BLaER1 (cell line): ENCODE measurements around the gene IFIT1B.
A peak's percentile ranks its signal among the peaks of the same experiment; 100 is the strongest.

Experiments used
- H3K27ac ChIP-seq: shearing (Covaris generic); formaldehyde crosslinking; 2 replicates; pipeline ENCODE4 v1.8.1; 2022
- H3K27me3 ChIP-seq: shearing (Covaris generic); formaldehyde crosslinking; 2 replicates; pipeline ENCODE4 v1.8.1; 2022
- H3K36me3 ChIP-seq: shearing (Covaris generic); formaldehyde crosslinking; 2 replicates; pipeline ENCODE4 v1.8.1; 2022
- H3K4me1 ChIP-seq: shearing (Covaris generic); formaldehyde crosslinking; 2 replicates; pipeline ENCODE4 v1.8.1; 2022
- H3K4me2 ChIP-seq: shearing (Covaris generic); formaldehyde crosslinking; 2 replicates; pipeline ENCODE4 v1.8.1; 2022
- H3K4me3 ChIP-seq: shearing (Covaris generic); formaldehyde crosslinking; 2 replicates; pipeline ENCODE4 v1.8.1; 2022
- H3K9ac ChIP-seq: shearing (Covaris generic); formaldehyde crosslinking; 2 replicates; pipeline ENCODE4 v1.8.1; 2022
- H3K9me3 ChIP-seq: shearing (Covaris generic); formaldehyde crosslinking; 2 replicates; pipeline ENCODE4 v1.8.1; 2022
- H4K20me1 ChIP-seq: shearing (Covaris generic); formaldehyde crosslinking; 2 replicates; pipeline ENCODE4 v1.8.1; 2022
- Cebpa-rat ChIP-seq: shearing (Covaris generic); IDR thresholded peaks from 2 replicates; pipeline ENCODE4 v1.8.1; 2022

Gene IFIT1B

GRCh38 chr10:89338713-89339112 is 39.1 kb upstream of the IFIT1B start:
- Histone ChIP-seq H3K4me3 (no peak overlapping the region), H3K27me3 (no peaks in the 10 kb centered on the region), H3K4me2 (no peak overlapping the region), H3K4me1 (peaks cover 11% of the 10 kb centered on the region), H4K20me1 (no peaks in the 10 kb centered on the region), H3K36me3 (peaks cover 46% of the 10 kb centered on the region), H3K9me3 (peaks cover 13% of the 10 kb centered on the region; the same call in 1 of the 2 replicates), H3K27ac (no peak overlapping the region), H3K9ac (no peak overlapping the region)
- TF ChIP-seq Cebpa-rat = no peak

GRCh38 chr10:89339875-89340274 is 38.0 kb upstream of the IFIT1B start:
- H3K4me3 ChIP-seq = no peak overlapping the region
- peaks cover 46% of the 10 kb centered on the region for H3K36me3 ChIP-seq
- no peak overlapping the region for H3K4me2 ChIP-seq
- no peak overlapping the region for H3K9ac ChIP-seq
- H4K20me1 ChIP-seq = no peaks in the 10 kb centered on the region
- no peaks in the 10 kb centered on the region for H3K27me3 ChIP-seq
- no peaks in the 10 kb centered on the region for H3K4me1 ChIP-seq
- no peak for TF ChIP-seq Cebpa-rat
- no peak overlapping the region for H3K27ac ChIP-seq
- H3K9me3 ChIP-seq = peaks cover 13% of the 10 kb centered on the region; the same call in 1 of the 2 replicates

DNA sequence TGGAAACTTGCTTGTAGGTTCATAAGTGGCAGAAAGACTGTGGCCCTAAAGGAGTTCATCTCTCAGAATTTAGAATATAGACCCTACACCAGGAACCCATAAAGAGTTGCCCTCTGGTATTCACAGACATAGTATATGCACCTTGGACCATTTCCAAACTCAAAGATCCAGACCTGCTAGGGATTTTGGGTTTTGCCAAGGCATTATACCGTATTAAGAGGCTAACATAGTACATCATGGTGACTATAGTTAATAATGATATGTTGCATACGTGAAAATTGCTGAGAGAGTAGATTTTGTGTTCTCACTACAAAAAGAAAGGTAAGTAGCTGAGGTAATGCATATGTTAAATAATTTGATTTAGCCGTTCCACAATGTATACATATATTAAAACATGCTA is 36.2 kb upstream of the IFIT1B start:
- no peaks in the 10 kb centered on the region for H3K27me3 ChIP-seq
- H4K20me1 ChIP-seq = no peaks in the 10 kb centered on the region
- no peak overlapping the region for H3K4me2 ChIP-seq
- H3K9ac ChIP-seq = no peak overlapping the region
- H3K4me3 ChIP-seq = no peak overlapping the region
- H3K36me3 ChIP-seq = peaks cover 45% of the 10 kb centered on the region
- H3K9me3 ChIP-seq = peaks cover 13% of the 10 kb centered on the region; the same call in 1 of the 2 replicates
- peaks cover 4% of the 10 kb centered on the region for H3K4me1 ChIP-seq
- TF ChIP-seq Cebpa-rat = no peak
- H3K27ac ChIP-seq = no peak overlapping the region

- Histone ChIP-seq H3K27ac (no peak overlapping the region), H3K9ac (no peak overlapping the region), H3K4me3 (no peak overlapping the region), H3K36me3 (peaks cover 38% of the 10 kb centered on the region), H3K27me3 (no peaks in the 10 kb centered on the region), H3K4me2 (no peak overlapping the region), H3K4me1 (peaks cover 11% of the 10 kb centered on the region), H3K9me3 (peaks cover 10% of the 10 kb centered on the region; the same call in 1 of the 2 replicates), H4K20me1 (no peaks in the 10 kb centered on the region)
- no peak for TF ChIP-seq Cebpa-rat
These were observed 35.5 kb upstream of the IFIT1B start for GRCh38 chr10:89342206-89342958.

DNA sequence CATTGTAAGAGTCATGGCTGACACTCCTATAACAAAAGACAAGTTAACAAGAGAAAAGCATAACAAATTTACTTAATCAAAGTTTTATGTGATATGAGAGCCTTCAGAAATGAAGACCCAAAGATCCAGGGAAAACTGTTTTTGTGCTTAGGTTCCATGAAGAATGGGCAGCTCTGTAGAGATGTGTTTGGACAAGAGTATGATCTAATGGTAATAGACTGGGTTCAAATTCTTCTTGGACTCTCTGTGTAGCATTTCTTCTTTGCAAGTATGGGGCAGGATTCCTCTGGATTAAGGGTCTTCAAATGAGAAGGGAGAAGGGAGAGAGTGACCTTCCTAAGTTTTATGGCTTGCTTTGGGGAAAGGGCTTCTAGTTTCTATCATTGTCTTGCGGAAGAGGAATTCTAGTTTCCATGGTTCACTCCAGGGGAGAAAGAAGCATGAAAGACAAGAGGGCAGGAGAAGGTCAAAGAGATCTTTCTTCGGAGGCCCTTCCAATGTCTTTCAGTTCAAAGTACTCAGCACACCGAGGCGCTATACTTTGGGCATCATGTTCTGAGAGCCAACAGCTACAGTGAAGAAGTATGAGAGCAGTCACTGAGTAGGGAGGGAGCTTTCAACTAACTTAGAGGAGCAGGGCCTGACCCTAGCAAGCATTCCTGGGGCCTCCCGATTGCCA is 34.6 kb upstream of the IFIT1B start:
- H3K9ac ChIP-seq = no peak overlapping the region
- H4K20me1 ChIP-seq = no peaks in the 10 kb centered on the region
- H3K4me1 ChIP-seq = peaks cover 20% of the 10 kb centered on the region
- H3K4me3 ChIP-seq = no peak overlapping the region
- H3K4me2 ChIP-seq = no peak overlapping the region
- TF ChIP-seq Cebpa-rat = no peak
- no peak overlapping the region for H3K27ac ChIP-seq
- H3K9me3 ChIP-seq = peaks cover 8% of the 10 kb centered on the region; the same call in 1 of the 2 replicates
- H3K36me3 ChIP-seq = peaks cover 30% of the 10 kb centered on the region
- H3K27me3 ChIP-seq = no peaks in the 10 kb centered on the region

GRCh38 chr10:89344156-89344555 is 33.7 kb upstream of the IFIT1B start:
- no peak overlapping the region for H3K27ac ChIP-seq
- no peaks in the 10 kb centered on the region for H3K27me3 ChIP-seq
- no peak overlapping the region for H3K4me3 ChIP-seq
- TF ChIP-seq Cebpa-rat = no peak
- no peak overlapping the region for H3K9ac ChIP-seq
- H3K9me3 ChIP-seq = peaks cover 4% of the 10 kb centered on the region; the same call in 1 of the 2 replicates
- H3K4me2 ChIP-seq = no peak overlapping the region
- H3K36me3 ChIP-seq = peaks cover 20% of the 10 kb centered on the region
- H3K4me1 ChIP-seq = peaks cover 29% of the 10 kb centered on the region
- H4K20me1 ChIP-seq = no peaks in the 10 kb centered on the region

DNA sequence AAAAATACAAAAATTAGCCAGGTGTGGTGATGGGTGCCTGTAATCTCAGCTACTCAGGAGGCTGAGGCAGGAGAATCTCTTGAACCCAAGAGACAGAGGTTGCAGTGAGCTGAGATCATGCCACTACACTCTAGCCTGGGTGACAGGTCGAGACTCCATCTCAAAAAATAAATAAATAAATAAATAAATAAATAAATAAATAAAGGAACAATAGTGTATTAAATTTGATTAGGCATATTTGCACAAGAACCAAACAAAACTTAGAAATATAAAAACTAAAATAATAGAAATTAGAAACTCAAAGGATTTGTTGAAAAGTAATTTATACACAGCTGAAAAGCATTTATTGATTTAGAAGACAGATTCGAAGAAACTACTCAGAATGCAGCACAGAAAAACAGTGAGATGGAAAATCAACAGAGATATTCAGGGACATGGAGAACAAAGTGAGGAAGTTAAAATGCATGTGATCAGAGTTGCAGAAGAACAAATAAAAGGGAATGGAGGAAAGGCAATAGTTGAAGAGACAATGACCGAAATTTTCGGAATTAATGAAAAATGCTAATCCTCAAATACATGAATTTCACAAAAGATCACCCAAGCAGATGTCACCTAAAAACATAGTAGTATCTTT is 32.4 kb upstream of the IFIT1B start:
- Histone ChIP-seq H3K4me1 (peaks cover 30% of the 10 kb centered on the region), H3K9me3 (no peaks in the 10 kb centered on the region), H3K4me2 (no peak overlapping the region), H3K27me3 (no peaks in the 10 kb centered on the region), H3K4me3 (no peak overlapping the region), H3K36me3 (peaks cover 7% of the 10 kb centered on the region), H3K27ac (no peak overlapping the region), H4K20me1 (no peaks in the 10 kb centered on the region), H3K9ac (no peak overlapping the region)
- no peak for TF ChIP-seq Cebpa-rat

DNA sequence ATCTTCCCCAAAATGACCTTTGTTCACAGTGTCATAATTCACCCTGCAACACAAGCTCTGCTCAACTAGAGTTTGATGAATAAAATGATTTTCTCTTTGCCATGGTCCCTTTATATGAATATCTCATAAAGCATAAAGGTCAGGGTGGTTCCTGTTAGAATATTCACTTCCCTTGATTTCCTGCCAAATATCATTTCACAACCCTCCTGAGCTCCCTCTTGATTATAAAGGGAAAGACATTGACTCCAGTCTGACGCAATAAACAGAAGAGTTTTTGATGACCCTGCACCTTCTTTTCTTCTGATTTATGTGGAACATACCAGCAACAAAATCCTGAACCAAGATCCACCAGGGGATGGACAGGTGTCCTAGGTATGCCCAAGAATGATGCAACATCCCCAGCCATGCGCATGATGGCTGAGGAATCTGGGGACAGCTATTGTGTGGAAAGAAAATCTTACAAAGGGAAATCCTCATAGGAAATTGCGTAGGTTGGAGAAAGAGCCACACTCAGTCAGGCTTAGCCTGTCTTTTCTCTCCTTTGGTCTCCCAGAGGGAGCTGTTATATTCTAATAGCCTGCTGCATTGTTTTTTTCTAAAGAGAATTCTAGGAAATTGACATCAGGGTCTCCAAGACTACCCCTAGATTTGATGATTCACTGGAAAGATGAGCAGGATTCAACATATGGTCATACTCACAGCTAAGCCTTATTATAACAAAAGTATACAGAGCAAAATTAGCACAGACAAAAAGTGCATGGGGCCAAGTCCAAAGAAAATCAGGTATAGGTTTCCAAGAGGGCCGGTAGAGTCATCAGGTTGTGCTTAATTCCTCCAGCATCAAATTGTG is 31.2 kb upstream of the IFIT1B start:
- H3K9me3 ChIP-seq = no peaks in the 10 kb centered on the region
- H4K20me1 ChIP-seq = no peaks in the 10 kb centered on the region
- H3K4me3 ChIP-seq = no peak overlapping the region
- no peaks in the 10 kb centered on the region for H3K36me3 ChIP-seq
- H3K9ac ChIP-seq = no peak overlapping the region
- peak overlapping the region; percentile 81 for H3K4me2 ChIP-seq
- no peak overlapping the region for H3K27ac ChIP-seq
- TF ChIP-seq Cebpa-rat = peak; percentile 61; the same call in 1 of the 2 replicates
- peaks cover 39% of the 10 kb centered on the region for H3K4me1 ChIP-seq
- no peaks in the 10 kb centered on the region for H3K27me3 ChIP-seq
